ENCODE measurements around the gene EPHA2. TPM values are rescaled to one million over a fixed set of nuclear protein-coding genes. Genes with fewer than 3 reads are reported as not detected.

EPHA2 gene
- total and polyA plus RNA-seq, 9 donors: 3.3 to 9.8 (median 6.9) TPM

- Histone ChIP-seq H3K4me3 (ENCODE audit: low read length) (no peak overlapping the region), H3K36me3 (ENCODE audit: control insufficient read depth, insufficient read depth, low read length) (no peaks in the 10 kb centered on the region), H3K27ac (ENCODE audit: low read length) (no peak overlapping the region), H3K4me1 (ENCODE audit: control insufficient read depth, insufficient read depth, low read length) (peaks cover 12% of the 10 kb centered on the region), H3K27me3 (ENCODE audit: control insufficient read depth, insufficient read depth, low read length) (no peaks in the 10 kb centered on the region), H3K9me3 (replicated peaks; ENCODE audit: control insufficient read depth, low read depth, low read length) (no peaks in the 10 kb centered on the region)
- 71% methylated on average over 6 of the region's 9 CpGs for WGBS (ENCODE audit: insufficient coverage)
- DNase-seq: no peak
Measured at GRCh38 chr1:16082283-16083038, 73.4 kb downstream of the EPHA2 start.

GRCh38 chr1:16081636-16082035, 74.2 kb downstream of the EPHA2 start:
- H3K4me1 ChIP-seq (ENCODE audit: control insufficient read depth, insufficient read depth, low read length): peaks cover 12% of the 10 kb centered on the region
- no peak overlapping the region for H3K27ac ChIP-seq (ENCODE audit: low read length)
- H3K27me3 ChIP-seq (ENCODE audit: control insufficient read depth, insufficient read depth, low read length): no peaks in the 10 kb centered on the region
- H3K9me3 ChIP-seq (replicated peaks; ENCODE audit: control insufficient read depth, low read depth, low read length): no peaks in the 10 kb centered on the region
- H3K36me3 ChIP-seq (ENCODE audit: control insufficient read depth, insufficient read depth, low read length): no peaks in the 10 kb centered on the region
- H3K4me3 ChIP-seq (ENCODE audit: low read length): no peak overlapping the region
- DNase-seq: no peak
- WGBS (ENCODE audit: insufficient coverage): 85% methylated on average over 9 of the region's 9 CpGs

GRCh38 chr1:16080422-16081150, 75.3 kb downstream of the EPHA2 start:
- Histone ChIP-seq H3K9me3 (replicated peaks; ENCODE audit: control insufficient read depth, low read depth, low read length) (no peaks in the 10 kb centered on the region), H3K27me3 (ENCODE audit: control insufficient read depth, insufficient read depth, low read length) (no peaks in the 10 kb centered on the region), H3K4me3 (ENCODE audit: low read length) (no peak overlapping the region), H3K36me3 (ENCODE audit: control insufficient read depth, insufficient read depth, low read length) (no peaks in the 10 kb centered on the region), H3K27ac (ENCODE audit: low read length) (no peak overlapping the region), H3K4me1 (ENCODE audit: control insufficient read depth, insufficient read depth, low read length) (peaks cover 10% of the 10 kb centered on the region)
- no peak for DNase-seq
- whole genome bisulfite sequencing (ENCODE audit: insufficient coverage): 89% methylated on average over 3 of the region's 5 CpGs

- H3K36me3 ChIP-seq (ENCODE audit: control insufficient read depth, insufficient read depth, low read length): no peaks in the 10 kb centered on the region
- no peak overlapping the region for H3K27ac ChIP-seq (ENCODE audit: low read length)
- WGBS (ENCODE audit: insufficient coverage): 79% methylated on average over 2 of the region's 10 CpGs
- H3K27me3 ChIP-seq (ENCODE audit: control insufficient read depth, insufficient read depth, low read length): peaks cover 3% of the 10 kb centered on the region
- H3K9me3 ChIP-seq (replicated peaks; ENCODE audit: control insufficient read depth, low read depth, low read length): no peaks in the 10 kb centered on the region
- no peak overlapping the region for H3K4me3 ChIP-seq (ENCODE audit: low read length)
- peaks cover 6% of the 10 kb centered on the region for H3K4me1 ChIP-seq (ENCODE audit: control insufficient read depth, insufficient read depth, low read length)
- peak; percentile 83 for DNase-seq
Measured at GRCh38 chr1:16078925-16079656, 76.8 kb downstream of the EPHA2 start.

GRCh38 chr1:16077406-16078245, 78.2 kb downstream of the EPHA2 start:
- Histone ChIP-seq H3K4me1 (ENCODE audit: control insufficient read depth, insufficient read depth, low read length) (peaks cover 15% of the 10 kb centered on the region), H3K27ac (ENCODE audit: low read length) (no peak overlapping the region), H3K4me3 (ENCODE audit: low read length) (no peak overlapping the region), H3K27me3 (ENCODE audit: control insufficient read depth, insufficient read depth, low read length) (peaks cover 12% of the 10 kb centered on the region), H3K36me3 (ENCODE audit: control insufficient read depth, insufficient read depth, low read length) (no peaks in the 10 kb centered on the region), H3K9me3 (replicated peaks; ENCODE audit: control insufficient read depth, low read depth, low read length) (no peaks in the 10 kb centered on the region)
- DNase-seq: no peak
- 82% methylated on average over 7 of the region's 12 CpGs for WGBS (ENCODE audit: insufficient coverage)

- Histone ChIP-seq H3K36me3 (ENCODE audit: control insufficient read depth, insufficient read depth, low read length) (no peaks in the 10 kb centered on the region), H3K4me1 (ENCODE audit: control insufficient read depth, insufficient read depth, low read length) (peaks cover 15% of the 10 kb centered on the region), H3K27me3 (ENCODE audit: control insufficient read depth, insufficient read depth, low read length) (peaks cover 20% of the 10 kb centered on the region), H3K9me3 (replicated peaks; ENCODE audit: control insufficient read depth, low read depth, low read length) (no peaks in the 10 kb centered on the region), H3K27ac (ENCODE audit: low read length) (no peak overlapping the region), H3K4me3 (ENCODE audit: low read length) (no peak overlapping the region)
- 84% methylated on average over 11 of the region's 11 CpGs for WGBS (ENCODE audit: insufficient coverage)
- no peak for DNase-seq
Measured at GRCh38 chr1:16076865-16077238, 79.0 kb downstream of the EPHA2 start.

- H3K36me3 ChIP-seq (ENCODE audit: control insufficient read depth, insufficient read depth, low read length): no peaks in the 10 kb centered on the region
- no peak overlapping the region for H3K4me3 ChIP-seq (ENCODE audit: low read length)
- no peaks in the 10 kb centered on the region for H3K9me3 ChIP-seq (replicated peaks; ENCODE audit: control insufficient read depth, low read depth, low read length)
- peaks cover 15% of the 10 kb centered on the region for H3K4me1 ChIP-seq (ENCODE audit: control insufficient read depth, insufficient read depth, low read length)
- H3K27ac ChIP-seq (ENCODE audit: low read length): no peak overlapping the region
- no peak for DNase-seq
- 72% methylated on average over 13 of the region's 14 CpGs for WGBS (ENCODE audit: insufficient coverage)
- H3K27me3 ChIP-seq (ENCODE audit: control insufficient read depth, insufficient read depth, low read length): peaks cover 20% of the 10 kb centered on the region
Measured at GRCh38 chr1:16076031-16076864, 79.6 kb downstream of the EPHA2 start.

- peaks cover 15% of the 10 kb centered on the region for H3K4me1 ChIP-seq (ENCODE audit: control insufficient read depth, insufficient read depth, low read length)
- no peak for DNase-seq
- H3K27ac ChIP-seq (ENCODE audit: low read length): no peak overlapping the region
- no peak overlapping the region for H3K4me3 ChIP-seq (ENCODE audit: low read length)
- H3K36me3 ChIP-seq (ENCODE audit: control insufficient read depth, insufficient read depth, low read length): no peaks in the 10 kb centered on the region
- no peaks in the 10 kb centered on the region for H3K9me3 ChIP-seq (replicated peaks; ENCODE audit: control insufficient read depth, low read depth, low read length)
- H3K27me3 ChIP-seq (ENCODE audit: control insufficient read depth, insufficient read depth, low read length): peaks cover 20% of the 10 kb centered on the region
- 71% methylated on average over 5 of the region's 11 CpGs for WGBS (ENCODE audit: insufficient coverage)
Measured at GRCh38 chr1:16075337-16076030, 80.4 kb downstream of the EPHA2 start.
